Progenitor cell of endocrine pancreas (in vitro differentiated cells): Measurements from ENCODE around the gene ARMC6. TPM values are rescaled to one million over a fixed set of nuclear protein-coding genes. Genes with fewer than 3 reads are reported as not detected.

ENCODE experiments used
- DNase-seq: peaks from one replicate; pipeline ENCODE4 v3.0.0; 2021; ENCODE audit warnings: low spot score; ENCODE audit not compliant: unreplicated experiment
- H3K27ac Mint-ChIP-seq: 2 replicates; pipeline ENCODE4 v1.8.0; 2021; ENCODE audit warnings: mild to moderate bottlenecking, moderate library complexity, mixed read lengths
- H3K27me3 Mint-ChIP-seq: 2 replicates; pipeline ENCODE4 v1.8.0; 2021; ENCODE audit warnings: mixed read lengths
- H3K36me3 Mint-ChIP-seq: 2 replicates; pipeline ENCODE4 v1.8.0; 2022; ENCODE audit warnings: mixed read lengths; ENCODE audit not compliant: insufficient read depth
- H3K4me1 Mint-ChIP-seq: 2 replicates; pipeline ENCODE4 v1.8.0; 2021; ENCODE audit warnings: low read depth, mixed read lengths
- H3K4me3 Mint-ChIP-seq: 2 replicates; pipeline ENCODE4 v1.8.0; 2021; ENCODE audit warnings: low read depth, mild to moderate bottlenecking, moderate library complexity, mixed read lengths
- H3K9me3 Mint-ChIP-seq: 2 replicates; pipeline ENCODE4 v1.8.0; 2021; ENCODE audit warnings: low read depth, mixed read lengths
- CTCF ChIP-seq: fragments of 200-600 bp; sonication (generic); IDR thresholded peaks from one replicate; pipeline ENCODE4 v1.5.0; 2021; ENCODE audit warnings: antibody characterized with exemption, mild to moderate bottlenecking; ENCODE audit not compliant: unreplicated experiment
- total RNA-seq: library from RNA; stranded (reverse); gene quantifications from 2 replicates; pipeline ENCODE4 v1.2.1, GENCODE V29; 2021

The ARMC6 gene
- total RNA-seq, 1 donor from 2014 or later = 33.5 TPM

- Mint-ChIP-seq H3K4me3 (no peak overlapping the region), H3K9me3 (no peaks in the 10 kb centered on the region), H3K27me3 (peaks cover 4% of the 10 kb centered on the region), H3K27ac (no peak overlapping the region), H3K36me3 (no peaks in the 10 kb centered on the region), H3K4me1 (no peaks in the 10 kb centered on the region)
- no peak for TF ChIP-seq CTCF
- no peak for DNase-seq
Measured at GRCh38 chr19:19083413-19084178, 50.2 kb downstream of the ARMC6 start.

- Mint-ChIP-seq H3K9me3 (no peaks in the 10 kb centered on the region), H3K27me3 (no peaks in the 10 kb centered on the region), H3K4me3 (no peak overlapping the region), H3K4me1 (no peaks in the 10 kb centered on the region), H3K36me3 (no peaks in the 10 kb centered on the region), H3K27ac (no peak overlapping the region)
- no peak for TF ChIP-seq CTCF
- no peak for DNase-seq
Measured at GRCh38 chr19:19087676-19088075, 54.3 kb downstream of the ARMC6 start.

GRCh38 chr19:19094513-19094912 is 61.1 kb downstream of the ARMC6 start:
- no peaks in the 10 kb centered on the region for H3K27me3 Mint-ChIP-seq
- H3K4me1 Mint-ChIP-seq = peaks cover 4% of the 10 kb centered on the region
- DNase-seq = no peak

GRCh38 chr19:19095691-19096090 is 62.3 kb downstream of the ARMC6 start:
- no peak overlapping the region for H3K27ac Mint-ChIP-seq
- no peaks in the 10 kb centered on the region for H3K9me3 Mint-ChIP-seq
- H3K4me3 Mint-ChIP-seq = no peak overlapping the region
- peaks cover 6% of the 10 kb centered on the region for H3K36me3 Mint-ChIP-seq
- DNase-seq = no peak
- TF ChIP-seq CTCF = no peak
- peaks cover 4% of the 10 kb centered on the region for H3K4me1 Mint-ChIP-seq
- no peaks in the 10 kb centered on the region for H3K27me3 Mint-ChIP-seq

More at GRCh38 chr19:19094513-19094912, 61.1 kb downstream of the ARMC6 start:
- TF ChIP-seq CTCF = no peak
- Mint-ChIP-seq H3K9me3 (no peaks in the 10 kb centered on the region), H3K36me3 (peaks cover 2% of the 10 kb centered on the region), H3K4me3 (no peak overlapping the region), H3K27ac (no peak overlapping the region)

- no peak overlapping the region for H3K4me3 Mint-ChIP-seq
- peaks cover 4% of the 10 kb centered on the region for H3K4me1 Mint-ChIP-seq
- peak overlapping the region; percentile 86 for H3K27ac Mint-ChIP-seq
- no peak for DNase-seq
- H3K27me3 Mint-ChIP-seq = no peaks in the 10 kb centered on the region
- peaks cover 6% of the 10 kb centered on the region for H3K36me3 Mint-ChIP-seq
- H3K9me3 Mint-ChIP-seq = no peaks in the 10 kb centered on the region
- no peak for TF ChIP-seq CTCF
Measured at GRCh38 chr19:19096641-19097627, 63.5 kb downstream of the ARMC6 start.
